OCI-LY3 (cell line): ENCODE measurements around the gene TNFRSF14.
"Not testable (repeated sequence)": the region's sequence is repeated elsewhere in the genome, so short reads cannot be mapped to it uniquely, and the experiment has no call there.

Experiments
- H2AFZ ChIP-seq: fragments of 200-600, 300-600 bp; shearing (Covaris generic); 2 replicates; pipeline ENCODE4 v1.6.0; 2014; ENCODE audit warnings: antibody characterized with exemption, low read depth, low read length
- H3K27ac ChIP-seq: fragments of 200-600, 300-600 bp; sonication (generic); 2 replicates; pipeline ENCODE4 v1.5.1; 2014; ENCODE audit warnings: mild to moderate bottlenecking, low read length, moderate library complexity, mixed read lengths
- H3K27me3 ChIP-seq: fragments of 200-600, 300-600 bp; sonication (generic); 2 replicates; pipeline ENCODE4 v1.6.1; 2014; ENCODE audit warnings: low read depth, low read length, mixed read lengths
- H3K36me3 ChIP-seq: fragments of 200-600, 300-600 bp; sonication (generic); replicated peaks from 2 replicates; pipeline ENCODE3; 2014; ENCODE audit warnings: low read depth, low read length, mixed read lengths
- H3K4me1 ChIP-seq: fragments of 300-600, 200-600 bp; sonication (generic); 2 replicates; pipeline ENCODE4 v1.6.1; 2014; ENCODE audit warnings: low read length, mixed read lengths
- H3K4me2 ChIP-seq: fragments of 200-600, 300-600 bp; sonication (generic); 2 replicates; pipeline ENCODE4 v1.6.1; 2014; ENCODE audit warnings: low read length, mixed read lengths
- H3K4me3 ChIP-seq: fragments of 300-600, 200-600 bp; sonication (generic); 2 replicates; pipeline ENCODE4 v1.5.1; 2014; ENCODE audit warnings: antibody characterized with exemption, mild to moderate bottlenecking, low read length, moderate library complexity
- H3K79me2 ChIP-seq: fragments of 300-600, 200-600 bp; shearing (Covaris generic); 2 replicates; pipeline ENCODE4 v1.6.1; 2014; ENCODE audit warnings: mild to moderate bottlenecking, low read length, mixed read lengths
- H3K9ac ChIP-seq: fragments of 300-600, 200-600 bp; shearing (Covaris generic); 2 replicates; pipeline ENCODE4 v1.6.0; 2014; ENCODE audit warnings: mild to moderate bottlenecking, low read length, moderate library complexity
- H3K9me3 ChIP-seq: fragments of 200-600, 300-600 bp; shearing (Covaris generic); 2 replicates; pipeline ENCODE4 v1.6.1; 2014; ENCODE audit warnings: low read length, mixed read lengths; ENCODE audit not compliant: insufficient read depth
- H4K20me1 ChIP-seq: fragments of 200-600, 300-600 bp; sonication (generic); 2 replicates; pipeline ENCODE4 v1.6.1; 2016; ENCODE audit warnings: low read length, mixed read lengths; ENCODE audit not compliant: insufficient read depth
- EZH2phosphoT487 ChIP-seq: fragments of 200-600 bp; shearing (Covaris generic); IDR thresholded peaks from 2 replicates; pipeline ENCODE4 v1.6.1; 2018; ENCODE audit warnings: antibody characterized with exemption, mixed run types, low read depth
- TF ChIP-seq, protein P1 (sequence below): fragments of 200-600, 300-600 bp; sonication (generic); IDR thresholded peaks from 2 replicates; pipeline ENCODE4 v1.5.1; 2014; ENCODE audit warnings: antibody characterized with exemption, low read length, low read depth

TNFRSF14 gene

DNA sequence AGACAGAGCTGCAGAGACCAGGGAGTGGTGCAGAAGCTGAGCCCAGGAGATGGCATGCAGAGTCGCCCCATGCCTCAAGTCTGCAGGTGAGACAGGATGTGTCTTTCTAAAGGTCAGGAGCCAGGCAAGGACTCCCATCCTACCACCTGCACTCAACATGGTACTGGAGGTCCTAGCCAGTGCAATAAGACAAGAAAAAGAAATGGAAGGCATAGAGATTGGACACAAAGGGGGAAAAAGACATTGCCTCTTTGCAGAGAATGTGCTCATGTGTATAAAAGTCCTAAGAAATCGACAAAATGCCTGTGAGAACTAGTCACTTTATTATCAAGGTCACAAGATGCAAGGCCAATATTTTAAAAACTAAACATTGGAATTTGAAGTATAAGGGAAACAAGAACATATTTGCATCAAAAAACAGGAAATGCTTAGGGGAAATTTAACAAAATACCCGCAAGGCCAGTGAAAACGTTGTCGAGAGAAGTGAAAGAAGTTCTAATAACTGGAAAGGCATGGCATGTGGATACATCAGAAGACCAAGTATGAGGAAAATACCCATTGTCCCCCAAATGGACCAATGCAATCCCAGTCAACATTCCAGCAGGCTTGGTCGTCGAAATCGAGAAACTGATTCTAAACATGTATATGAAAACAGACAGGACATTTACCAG lies 17.2 kb downstream of the TNFRSF14 start:
- Histone ChIP-seq H3K9me3 (peaks cover 15% of the 10 kb centered on the region; the same call in 1 of the 2 replicates), H3K9ac (no peak overlapping the region), H3K4me1 (peaks cover 44% of the 10 kb centered on the region), H3K27ac (peak overlapping the region; percentile 42; the same call in 1 of the 2 replicates), H2AFZ (no peak overlapping the region), H3K36me3 (peaks cover 12% of the 10 kb centered on the region), H3K27me3 (no peaks in the 10 kb centered on the region), H3K4me3 (no peak overlapping the region), H3K79me2 (no peaks in the 10 kb centered on the region), H3K4me2 (no peak overlapping the region), H4K20me1 (no peaks in the 10 kb centered on the region)
- TF ChIP-seq, protein P1, sequence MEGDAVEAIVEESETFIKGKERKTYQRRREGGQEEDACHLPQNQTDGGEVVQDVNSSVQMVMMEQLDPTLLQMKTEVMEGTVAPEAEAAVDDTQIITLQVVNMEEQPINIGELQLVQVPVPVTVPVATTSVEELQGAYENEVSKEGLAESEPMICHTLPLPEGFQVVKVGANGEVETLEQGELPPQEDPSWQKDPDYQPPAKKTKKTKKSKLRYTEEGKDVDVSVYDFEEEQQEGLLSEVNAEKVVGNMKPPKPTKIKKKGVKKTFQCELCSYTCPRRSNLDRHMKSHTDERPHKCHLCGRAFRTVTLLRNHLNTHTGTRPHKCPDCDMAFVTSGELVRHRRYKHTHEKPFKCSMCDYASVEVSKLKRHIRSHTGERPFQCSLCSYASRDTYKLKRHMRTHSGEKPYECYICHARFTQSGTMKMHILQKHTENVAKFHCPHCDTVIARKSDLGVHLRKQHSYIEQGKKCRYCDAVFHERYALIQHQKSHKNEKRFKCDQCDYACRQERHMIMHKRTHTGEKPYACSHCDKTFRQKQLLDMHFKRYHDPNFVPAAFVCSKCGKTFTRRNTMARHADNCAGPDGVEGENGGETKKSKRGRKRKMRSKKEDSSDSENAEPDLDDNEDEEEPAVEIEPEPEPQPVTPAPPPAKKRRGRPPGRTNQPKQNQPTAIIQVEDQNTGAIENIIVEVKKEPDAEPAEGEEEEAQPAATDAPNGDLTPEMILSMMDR = no peak
- no peak for TF ChIP-seq EZH2phosphoT487

DNA sequence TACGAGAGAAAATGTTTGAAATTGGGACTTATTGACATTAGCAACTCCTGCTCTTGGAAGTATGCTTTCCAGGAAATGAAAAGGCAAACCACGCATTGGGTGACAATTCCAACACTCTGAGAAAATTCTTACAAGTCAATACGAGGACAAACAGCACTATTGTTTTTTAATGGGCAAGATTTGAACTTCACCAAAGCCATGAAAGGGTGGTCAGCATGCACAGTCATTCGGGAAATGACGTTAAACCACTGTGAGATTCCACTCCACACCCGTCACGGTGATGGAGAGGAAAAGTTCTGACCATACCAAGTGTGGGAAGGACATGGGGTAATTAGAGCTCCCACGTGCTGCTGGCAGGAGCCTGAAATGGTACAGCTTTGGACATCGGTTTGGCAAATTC lies 18.2 kb downstream of the TNFRSF14 start:
- no peak overlapping the region for H3K4me2 ChIP-seq

GRCh38 chr1:2575801-2576663 lies 19.9 kb downstream of the TNFRSF14 start:
- no peaks in the 10 kb centered on the region for H3K27me3 ChIP-seq
- no peak overlapping the region for H3K4me3 ChIP-seq
- peak overlapping the region; percentile 17; the same call in 1 of the 2 replicates for H3K4me2 ChIP-seq
- H3K4me1 ChIP-seq = peaks cover 65% of the 10 kb centered on the region
- peaks cover 15% of the 10 kb centered on the region; the same call in 1 of the 2 replicates for H3K9me3 ChIP-seq
- peaks cover 12% of the 10 kb centered on the region for H3K36me3 ChIP-seq
- H3K79me2 ChIP-seq = no peaks in the 10 kb centered on the region
- 0 out of 2 replicates have a peak overlapping the region, but pooled peaks have one; percentile 11 for H3K27ac ChIP-seq
- no peak overlapping the region for H2AFZ ChIP-seq
- no peaks in the 10 kb centered on the region for H4K20me1 ChIP-seq
- no peak for TF ChIP-seq EZH2phosphoT487
- TF ChIP-seq, protein P1 = no peak
- no peak overlapping the region for H3K9ac ChIP-seq

More for the DNA sequence above, 18.2 kb downstream of the TNFRSF14 start:
- H3K9ac ChIP-seq = no peak overlapping the region
- peaks cover 12% of the 10 kb centered on the region for H3K36me3 ChIP-seq
- no peaks in the 10 kb centered on the region for H3K79me2 ChIP-seq
- H3K4me1 ChIP-seq = peaks cover 51% of the 10 kb centered on the region
- no peak overlapping the region for H3K4me3 ChIP-seq
- no peak overlapping the region for H2AFZ ChIP-seq
- no peaks in the 10 kb centered on the region for H4K20me1 ChIP-seq
- H3K9me3 ChIP-seq = peaks cover 15% of the 10 kb centered on the region; the same call in 1 of the 2 replicates
- H3K27me3 ChIP-seq = no peaks in the 10 kb centered on the region
- no peak overlapping the region for H3K27ac ChIP-seq
- TF ChIP-seq, protein P1 = no peak
- TF ChIP-seq EZH2phosphoT487 = no peak

DNA sequence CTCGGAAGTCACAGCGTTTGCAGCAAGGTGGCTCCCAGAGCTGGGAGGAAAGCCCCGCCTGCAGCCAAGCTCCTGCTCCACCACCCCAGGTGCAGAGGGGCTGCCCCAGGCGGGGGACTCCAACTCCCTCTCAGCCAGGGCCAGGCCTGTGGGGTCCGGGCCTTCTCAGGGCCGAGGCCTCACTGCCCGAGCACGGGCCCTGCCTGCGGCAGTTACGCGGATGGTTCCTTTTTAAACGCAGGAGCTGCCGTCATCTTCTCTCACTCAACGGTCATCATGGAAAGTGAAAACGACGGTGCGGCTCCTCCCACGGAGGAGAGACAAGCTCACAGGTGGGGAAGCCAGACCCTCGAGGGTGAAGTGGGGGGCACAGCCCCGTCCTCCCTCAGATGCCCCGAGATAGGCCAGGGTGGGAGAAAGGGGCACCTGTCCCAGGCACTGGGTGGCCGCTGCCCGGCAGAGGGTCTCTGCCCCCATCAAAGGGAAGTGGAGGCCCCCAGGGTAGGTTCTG lies 21.4 kb downstream of the TNFRSF14 start:
- H3K4me2 ChIP-seq = peak overlapping the region; percentile 85
- peak overlapping the region; percentile 78 for H3K9ac ChIP-seq
- H2AFZ ChIP-seq, H4K20me1 ChIP-seq, H3K27me3 ChIP-seq, H3K36me3 ChIP-seq, H3K79me2 ChIP-seq: not testable (repeated sequence)
- H3K27ac ChIP-seq = peak overlapping the region; percentile 86
- peak overlapping the region; percentile 64 for H3K4me3 ChIP-seq
- H3K4me1 ChIP-seq = peaks cover 79% of the 10 kb centered on the region
- peaks cover 13% of the 10 kb centered on the region; the same call in 1 of the 2 replicates for H3K9me3 ChIP-seq
